CD4-positive, alpha-beta T cell treated with Interleukin-15 for 4 hours (primary cell): ENCODE results near the gene IMPA2.
"Not testable (repeated sequence)": the region's sequence is repeated elsewhere in the genome, so short reads cannot be mapped to it uniquely, and the experiment has no call there.

Source experiments
- DNase-seq: peaks from one replicate; pipeline ENCODE4 v3.0.0-alpha.2; 2020; ENCODE audit warnings: low spot score

The IMPA2 gene

GRCh38 chr18:11981192-11981542, at the start of gene IMPA2:
IMPA2 (plus strand) TSS chr18:11981507; CDS start chr18:11981670, 163 bp downstream.
- no peak for DNase-seq

- no peak for DNase-seq
These were observed 48.9 kb upstream of the IMPA2 start for GRCh38 chr18:11932393-11932792.

GRCh38 chr18:11937874-11938478, 43.3 kb upstream of the IMPA2 start:
- peak; percentile 79 for DNase-seq

- no peak for DNase-seq
These were observed 40.4 kb upstream of the IMPA2 start for GRCh38 chr18:11940956-11941355.

DNA sequence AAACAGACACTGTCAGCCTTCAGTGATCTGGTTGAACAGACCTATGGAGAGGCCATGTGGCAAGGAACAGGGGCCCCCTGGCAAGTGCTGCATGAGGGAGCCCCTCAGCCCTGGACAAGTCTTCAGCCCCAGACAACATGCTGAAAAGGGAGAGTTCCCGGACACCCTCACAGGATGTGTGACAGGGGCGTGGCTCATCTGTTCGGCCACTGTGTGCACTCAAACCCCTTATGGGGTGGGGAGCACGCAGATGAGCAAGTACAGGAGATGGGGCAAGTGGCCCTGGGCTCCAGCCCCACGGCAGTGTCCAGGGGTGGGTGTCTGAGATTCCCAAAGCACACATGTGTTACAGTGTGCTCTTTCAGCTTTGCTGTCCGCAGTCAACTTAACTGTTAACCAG, 37.8 kb upstream of the IMPA2 start:
- no peak for DNase-seq

GRCh38 chr18:11944252-11944651, 37.1 kb upstream of the IMPA2 start:
- DNase-seq: no peak

- no peak for DNase-seq
These were observed 36.5 kb upstream of the IMPA2 start for GRCh38 chr18:11944786-11945185.

DNA sequence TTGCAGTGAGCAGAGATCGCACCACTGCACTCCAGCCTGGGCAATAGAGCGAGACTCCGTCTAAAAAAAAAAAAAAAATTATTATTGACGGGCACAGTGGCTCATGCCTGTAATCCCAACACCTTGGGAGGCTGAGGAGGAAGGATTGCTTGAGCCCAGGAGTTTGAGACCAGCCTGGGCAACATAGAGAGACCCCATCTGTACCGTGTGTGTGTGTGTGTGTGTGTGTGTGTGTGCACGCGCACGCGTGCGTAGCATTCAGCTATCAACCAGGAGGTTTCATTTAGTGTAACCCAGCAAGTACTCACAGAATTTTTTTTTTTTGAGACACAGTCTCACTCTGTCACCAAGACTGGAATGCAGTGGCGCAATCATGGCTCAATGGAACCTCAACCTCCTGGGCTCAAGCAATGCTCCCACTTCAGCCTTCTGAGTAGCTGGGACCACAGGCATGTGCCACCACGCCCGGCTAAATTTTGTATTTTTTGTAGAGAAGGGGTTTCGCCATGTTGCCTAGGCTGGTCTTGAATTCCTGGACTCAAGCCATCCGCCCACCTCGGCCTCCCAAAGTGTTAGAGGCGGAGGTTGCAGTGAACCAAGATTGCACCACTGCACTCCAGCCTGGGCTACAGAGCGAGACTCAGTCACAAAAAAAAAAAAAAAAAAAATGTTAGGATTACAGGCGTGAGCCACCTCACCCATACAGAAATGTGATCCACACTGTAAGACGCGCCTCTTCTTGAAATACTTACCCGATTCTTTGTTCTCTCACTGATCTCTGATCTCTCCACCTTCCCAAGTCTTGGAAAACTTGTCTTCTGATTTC, 35.3 kb upstream of the IMPA2 start:
- not testable (repeated sequence) for DNase-seq

DNA sequence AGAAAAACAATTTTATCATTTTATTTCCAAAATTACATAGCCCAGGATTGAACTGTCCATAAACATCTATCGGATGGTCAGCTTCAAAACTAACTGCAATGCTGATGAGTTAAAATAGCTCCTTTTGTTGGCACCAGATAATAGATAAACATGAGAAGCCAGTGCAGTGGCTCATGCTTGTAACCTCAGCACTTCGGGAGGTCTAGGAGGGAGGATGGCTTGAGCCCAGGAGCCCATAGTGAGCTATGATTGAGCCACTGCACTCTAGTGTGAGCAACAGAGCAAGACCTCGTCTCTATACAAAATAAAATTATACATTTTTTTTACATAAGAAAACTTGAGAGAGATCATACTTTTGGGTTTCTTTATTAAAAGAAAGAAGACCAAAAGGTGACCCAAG, 34.6 kb upstream of the IMPA2 start:
- no peak for DNase-seq

- peak; percentile 74 for DNase-seq
These were observed 33.8 kb upstream of the IMPA2 start for GRCh38 chr18:11947214-11948191.

DNA sequence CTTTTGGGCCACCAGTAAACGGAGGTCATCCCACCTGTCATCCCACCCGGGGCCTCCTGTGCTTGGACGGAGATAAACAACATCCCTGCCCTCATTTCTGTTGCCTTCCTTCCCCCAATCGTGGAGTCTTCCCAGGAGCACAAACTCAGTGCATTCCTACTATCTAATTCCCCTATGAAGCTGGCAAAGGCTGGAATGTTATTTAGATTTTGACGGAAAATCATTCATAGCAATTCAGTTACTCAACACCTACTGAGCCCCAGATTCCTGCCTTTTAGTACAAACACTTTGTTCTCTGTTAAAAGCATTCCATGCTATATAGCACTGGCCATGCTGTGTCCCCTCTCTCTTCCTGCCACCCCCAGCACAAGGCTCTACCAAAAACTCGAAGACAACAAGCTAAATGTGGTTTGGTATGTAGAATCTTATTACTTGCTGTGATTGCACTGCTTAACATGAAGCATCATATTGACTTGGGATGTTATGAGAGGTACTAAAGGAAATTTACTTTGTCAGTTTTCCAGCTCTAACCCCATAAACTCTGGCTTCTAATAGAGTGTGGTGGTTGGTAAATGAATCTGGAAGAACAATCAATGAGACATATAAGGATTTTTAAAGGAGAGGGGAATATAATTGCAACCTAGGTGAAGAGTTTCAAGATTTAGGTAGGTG, 32.3 kb upstream of the IMPA2 start:
- DNase-seq: no peak

DNA sequence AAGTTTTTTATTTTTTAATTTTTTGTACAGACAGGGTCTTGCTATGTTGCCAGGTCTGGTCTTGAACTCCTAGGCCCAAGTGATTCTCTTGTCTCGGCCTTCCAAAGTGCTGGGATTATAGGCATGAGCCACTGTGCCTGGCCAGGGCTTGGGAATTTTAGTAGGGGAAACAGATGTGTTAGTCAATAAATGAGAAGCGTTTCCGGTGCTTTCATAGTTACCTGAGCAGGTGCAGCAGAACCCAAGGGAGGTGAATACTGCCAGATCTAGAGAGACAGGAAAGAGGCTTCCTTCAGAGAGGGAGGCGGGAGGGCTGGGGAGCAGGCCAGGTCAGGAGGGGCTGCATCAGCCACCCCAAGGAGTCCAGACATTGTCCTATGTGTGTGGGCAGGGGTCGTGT, 30.5 kb upstream of the IMPA2 start:
- DNase-seq: no peak

DNA sequence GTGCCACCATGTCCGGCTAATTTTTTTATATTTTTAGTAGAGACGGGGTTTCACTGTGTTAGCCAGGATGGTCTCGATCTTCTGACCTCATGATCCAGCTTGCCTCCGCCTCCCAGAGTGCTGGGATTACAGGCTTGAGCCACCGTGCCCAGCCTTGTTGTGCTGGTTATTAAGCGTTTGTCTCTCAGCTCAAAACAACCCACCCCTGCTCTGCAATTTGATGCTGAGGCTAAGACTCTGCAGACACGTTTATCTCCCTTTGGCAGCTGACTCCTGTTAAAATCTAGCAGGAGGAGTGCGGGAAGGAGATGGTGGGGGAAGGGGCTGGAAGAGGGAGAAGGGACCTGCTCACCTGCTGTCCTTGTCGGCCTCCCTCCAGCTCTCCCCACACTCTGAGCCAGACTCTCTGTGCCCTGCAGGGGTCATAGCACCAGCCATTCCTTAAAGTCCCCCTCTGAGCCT, 29.9 kb upstream of the IMPA2 start:
- no peak for DNase-seq

GRCh38 chr18:11953113-11953512, 28.2 kb upstream of the IMPA2 start:
- no peak for DNase-seq

DNA sequence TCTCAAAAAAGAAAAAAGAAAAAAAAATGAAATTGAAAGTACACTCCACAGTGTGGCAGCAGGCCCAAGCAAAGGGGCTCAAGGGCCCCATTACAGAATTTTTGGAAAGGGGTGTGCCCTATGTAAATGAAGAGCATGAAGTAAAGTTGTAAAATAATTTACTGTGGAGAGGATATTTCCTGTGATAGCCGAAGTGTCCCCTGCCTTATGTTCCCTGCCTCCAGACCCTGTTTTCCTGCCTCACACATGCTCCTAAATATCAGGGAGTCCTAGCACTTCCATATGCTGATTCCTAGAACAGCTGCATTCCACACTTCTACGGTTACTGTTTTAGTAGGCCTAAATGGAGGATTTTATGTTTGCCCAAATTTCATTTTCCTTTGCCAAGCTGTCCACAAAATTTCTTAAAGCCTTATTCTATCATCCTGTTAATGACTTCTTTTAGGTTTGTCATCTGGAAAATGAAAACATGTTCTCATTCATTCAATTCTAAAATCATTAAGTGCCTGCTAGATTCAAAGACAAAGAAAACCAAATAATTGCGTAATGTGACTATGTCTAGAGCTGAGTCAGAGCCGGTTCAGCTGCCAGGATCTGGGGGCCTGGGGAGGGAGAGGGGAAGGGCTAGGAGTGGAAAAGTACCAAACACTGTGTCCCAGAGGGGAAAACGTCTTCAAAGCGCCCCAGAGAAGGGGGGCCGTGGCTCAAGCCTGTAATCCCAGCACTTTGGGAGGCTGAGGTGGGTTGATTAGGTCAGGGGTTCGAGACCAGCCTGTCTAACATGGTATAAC, 25.9 kb upstream of the IMPA2 start:
- DNase-seq: no peak

GRCh38 chr18:11956371-11957308, 24.7 kb upstream of the IMPA2 start:
- DNase-seq: no peak

GRCh38 chr18:11957636-11958035, 23.7 kb upstream of the IMPA2 start:
- DNase-seq: no peak

DNA sequence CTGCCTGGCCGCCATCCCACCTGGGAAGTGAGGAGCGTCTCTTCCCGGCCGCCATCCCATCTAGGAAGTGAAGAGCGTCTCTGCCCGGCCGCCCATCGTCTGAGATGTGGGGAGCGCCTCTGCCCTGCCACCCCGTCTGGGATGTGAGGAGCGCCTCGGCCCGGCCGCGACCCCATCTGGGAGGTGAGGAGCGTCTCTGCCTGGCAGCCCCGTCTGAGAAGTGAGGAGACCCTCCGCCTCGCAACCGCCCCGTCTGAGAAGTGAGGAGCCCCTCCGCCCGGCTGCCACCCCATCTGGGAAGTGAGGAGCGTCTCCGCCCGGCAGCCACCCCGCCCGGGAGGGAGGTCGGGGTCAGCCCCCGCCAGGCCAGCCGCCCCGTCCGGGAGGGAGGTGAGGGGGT, 21.7 kb upstream of the IMPA2 start:
- DNase-seq: not testable (repeated sequence)

GRCh38 chr18:11960743-11961380, 20.4 kb upstream of the IMPA2 start:
- DNase-seq: no peak
